Osteoblast (primary cell): ENCODE results near the gene MEI4. TPM values are rescaled to one million over a fixed set of nuclear protein-coding genes. Genes with fewer than 3 reads are reported as not detected.

Experiments
- DNase-seq: peaks from one replicate; pipeline ENCODE4 v3.0.0; 2011; ENCODE audit warnings: low spot score, mixed read lengths; ENCODE audit not compliant: insufficient read length; ENCODE audit errors: missing footprints
- H2AFZ ChIP-seq: 2 replicates; pipeline ENCODE4 v1.6.0; 2011; ENCODE audit warnings: mild to moderate bottlenecking, low read length
- H3K27ac ChIP-seq: 2 replicates; pipeline ENCODE4 v1.5.1; 2011; ENCODE audit warnings: mild to moderate bottlenecking, low read depth, low read length, moderate library complexity
- H3K27me3 ChIP-seq: 2 replicates; pipeline ENCODE4 v1.6.0; 2012; ENCODE audit warnings: mild to moderate bottlenecking, control low read depth, inconsistent platforms, low read length, moderate library complexity; ENCODE audit not compliant: insufficient read depth
- H3K36me3 ChIP-seq: 2 replicates; pipeline ENCODE4 v1.5.1; 2011; ENCODE audit warnings: mild to moderate bottlenecking, low read length, control low read depth, moderate library complexity; ENCODE audit not compliant: insufficient read depth
- H3K4me1 ChIP-seq: 2 replicates; pipeline ENCODE4 v1.5.1; 2011; ENCODE audit warnings: mild to moderate bottlenecking, low read length, control low read depth, moderate library complexity; ENCODE audit not compliant: insufficient read depth
- H3K4me2 ChIP-seq: 2 replicates; pipeline ENCODE4 v1.6.0; 2011; ENCODE audit warnings: mild to moderate bottlenecking, low read length; ENCODE audit not compliant: insufficient read depth
- H3K4me3 ChIP-seq: fragments of 200-600 bp; sonication (generic); 3 replicates; pipeline ENCODE4 v1.5.1; 2012; ENCODE audit warnings: mild to moderate bottlenecking, low read length, inconsistent platforms; ENCODE audit not compliant: insufficient read depth
- H3K79me2 ChIP-seq: 2 replicates; pipeline ENCODE4 v1.6.0; 2012; ENCODE audit warnings: mild to moderate bottlenecking, low read length, control low read depth, inconsistent platforms; ENCODE audit not compliant: insufficient read depth
- H3K9me3 ChIP-seq: 2 replicates; pipeline ENCODE4 v1.5.1; 2011; ENCODE audit warnings: low read depth, low read length, control low read depth
- H4K20me1 ChIP-seq: 2 replicates; pipeline ENCODE4 v1.6.0; 2012; ENCODE audit warnings: mild to moderate bottlenecking, low read length, control low read depth; ENCODE audit not compliant: insufficient read depth
- CTCF ChIP-seq: IDR thresholded peaks from 2 replicates; pipeline ENCODE4 v1.5.1; 2011; ENCODE audit warnings: mild to moderate bottlenecking, low read depth, low read length, moderate library complexity; ENCODE audit errors: extremely low read depth
- total RNA-seq: library from RNA; depleted of rRNA; stranded (reverse); fragments of >200 nt; gene quantifications from 2 replicates; pipeline ENCODE4 v1.2.3, GENCODE V29; 2012

The MEI4 gene
- total RNA-seq, 1 donor: not detected

GRCh38 chr6:77834591-77834996 is 181.8 kb downstream of the MEI4 start:
- Histone ChIP-seq H3K27me3 (no peaks in the 10 kb centered on the region), H3K36me3 (no peaks in the 10 kb centered on the region), H3K9me3 (no peaks in the 10 kb centered on the region)

GRCh38 chr6:77837034-77837784 is 184.4 kb downstream of the MEI4 start:
- Histone ChIP-seq H4K20me1 (no peaks in the 10 kb centered on the region), H3K27ac (no peak overlapping the region), H3K79me2 (no peaks in the 10 kb centered on the region), H3K4me2 (no peak overlapping the region), H3K9me3 (no peaks in the 10 kb centered on the region), H3K4me3 (no peak overlapping the region), H3K36me3 (no peaks in the 10 kb centered on the region), H3K27me3 (no peaks in the 10 kb centered on the region), H3K4me1 (no peaks in the 10 kb centered on the region), H2AFZ (no peak overlapping the region)
- TF ChIP-seq CTCF: no peak
- no peak for DNase-seq

More at GRCh38 chr6:77834591-77834996, 181.8 kb downstream of the MEI4 start:
- Histone ChIP-seq H3K27ac (no peak overlapping the region), H2AFZ (no peak overlapping the region), H3K4me3 (no peak overlapping the region), H3K4me1 (no peaks in the 10 kb centered on the region), H4K20me1 (no peaks in the 10 kb centered on the region), H3K79me2 (no peaks in the 10 kb centered on the region), H3K4me2 (no peak overlapping the region)
- DNase-seq: no peak
- TF ChIP-seq CTCF: no peak

GRCh38 chr6:77839292-77839691 is 186.5 kb downstream of the MEI4 start:
- Histone ChIP-seq H3K27me3 (no peaks in the 10 kb centered on the region), H3K9me3 (no peaks in the 10 kb centered on the region), H4K20me1 (no peaks in the 10 kb centered on the region), H3K4me3 (no peak overlapping the region), H3K27ac (no peak overlapping the region), H3K4me1 (no peaks in the 10 kb centered on the region), H3K4me2 (no peak overlapping the region), H2AFZ (no peak overlapping the region), H3K79me2 (no peaks in the 10 kb centered on the region), H3K36me3 (no peaks in the 10 kb centered on the region)
- no peak for DNase-seq
- TF ChIP-seq CTCF: no peak

GRCh38 chr6:77844822-77845221 is 192.0 kb downstream of the MEI4 start:
- TF ChIP-seq CTCF: no peak
- Histone ChIP-seq H3K9me3 (no peaks in the 10 kb centered on the region), H3K27me3 (no peaks in the 10 kb centered on the region), H3K27ac (no peak overlapping the region), H3K79me2 (no peaks in the 10 kb centered on the region), H3K4me1 (no peaks in the 10 kb centered on the region), H2AFZ (no peak overlapping the region), H3K36me3 (no peaks in the 10 kb centered on the region), H3K4me3 (no peak overlapping the region), H3K4me2 (no peak overlapping the region), H4K20me1 (no peaks in the 10 kb centered on the region)
- no peak for DNase-seq
